ENCODE data around the gene PODNL1.
"Not testable (repeated sequence)": the region's sequence is repeated elsewhere in the genome, so short reads cannot be mapped to it uniquely, and the experiment has no call there.

PODNL1 gene

GRCh38 chr19:13976446-13976845 is 38.2 kb upstream of the PODNL1 start:
- DNase-seq = no peak
- in situ Hi-C loops (cut with HindIII; ENCODE audit: low pct_ligation_motif_present, low sequenced_read_pairs) = no loop called here
- Histone ChIP-seq H3K27me3 (replicated peaks) (no peaks in the 10 kb centered on the region), H3K27ac (no peak overlapping the region), H3K36me3 (replicated peaks) (peaks cover 2% of the 10 kb centered on the region), H3K4me3 (ENCODE audit: low read depth, low read length) (no peak overlapping the region)
- no peak for TF ChIP-seq CTCF (IDR thresholded peaks at IDR 0.05; ENCODE audit: low read depth, low read length, missing control alignments)

- in situ Hi-C loops (cut with HindIII; ENCODE audit: low pct_ligation_motif_present, low sequenced_read_pairs) = no loop called here
- no peak for TF ChIP-seq CTCF (IDR thresholded peaks at IDR 0.05; ENCODE audit: low read depth, low read length, missing control alignments)
- no peak for DNase-seq
- peaks cover 2% of the 10 kb centered on the region for H3K36me3 ChIP-seq (replicated peaks)
- no peaks in the 10 kb centered on the region for H3K27me3 ChIP-seq (replicated peaks)
- H3K27ac ChIP-seq = no peak overlapping the region
- no peak overlapping the region for H3K4me3 ChIP-seq (ENCODE audit: low read depth, low read length)
Measured at GRCh38 chr19:13975870-13976269, 37.7 kb upstream of the PODNL1 start.

GRCh38 chr19:13974073-13974472 is 35.9 kb upstream of the PODNL1 start:
- in situ Hi-C loops (cut with HindIII; ENCODE audit: low pct_ligation_motif_present, low sequenced_read_pairs) = no loop called here
- Histone ChIP-seq H3K27ac (no peak overlapping the region), H3K4me3 (ENCODE audit: low read depth, low read length) (no peak overlapping the region), H3K27me3 (replicated peaks) (no peaks in the 10 kb centered on the region), H3K36me3 (replicated peaks) (peaks cover 3% of the 10 kb centered on the region)
- no peak for DNase-seq
- TF ChIP-seq CTCF (IDR thresholded peaks at IDR 0.05; ENCODE audit: low read depth, low read length, missing control alignments) = no peak

- in situ Hi-C loops (cut with HindIII; ENCODE audit: low pct_ligation_motif_present, low sequenced_read_pairs); H3K4me3 ChIP-seq (ENCODE audit: low read depth, low read length); H3K27ac ChIP-seq; DNase-seq; H3K27me3 ChIP-seq (replicated peaks); H3K36me3 ChIP-seq (replicated peaks): not testable (repeated sequence)
Measured at GRCh38 chr19:13973479-13973878, 35.3 kb upstream of the PODNL1 start.

GRCh38 chr19:13972368-13973155 is 34.3 kb upstream of the PODNL1 start:
- no peak overlapping the region for H3K27ac ChIP-seq
- peaks cover 15% of the 10 kb centered on the region for H3K36me3 ChIP-seq (replicated peaks)
- no peak for TF ChIP-seq CTCF (IDR thresholded peaks at IDR 0.05; ENCODE audit: low read depth, low read length, missing control alignments)
- no peak overlapping the region for H3K4me3 ChIP-seq (ENCODE audit: low read depth, low read length)
- DNase-seq = no peak
- H3K27me3 ChIP-seq (replicated peaks) = no peaks in the 10 kb centered on the region
- in situ Hi-C loops (cut with HindIII; ENCODE audit: low pct_ligation_motif_present, low sequenced_read_pairs) = no loop called here

- H3K27me3 ChIP-seq (replicated peaks); H3K4me3 ChIP-seq (ENCODE audit: low read depth, low read length); DNase-seq; H3K27ac ChIP-seq; in situ Hi-C loops (cut with HindIII; ENCODE audit: low pct_ligation_motif_present, low sequenced_read_pairs): not testable (repeated sequence)
- H3K36me3 ChIP-seq (replicated peaks) = peaks cover 16% of the 10 kb centered on the region
Measured at GRCh38 chr19:13971868-13972267, 33.7 kb upstream of the PODNL1 start.

- no peak for TF ChIP-seq CTCF (IDR thresholded peaks at IDR 0.05; ENCODE audit: low read depth, low read length, missing control alignments)
- peaks cover 31% of the 10 kb centered on the region for H3K36me3 ChIP-seq (replicated peaks)
Measured at GRCh38 chr19:13969897-13970296, 31.7 kb upstream of the PODNL1 start.

More at GRCh38 chr19:13969897-13970296, 31.7 kb upstream of the PODNL1 start:
- in situ Hi-C loops (cut with HindIII; ENCODE audit: low pct_ligation_motif_present, low sequenced_read_pairs) = no loop called here
- no peak for DNase-seq
- no peaks in the 10 kb centered on the region for H3K27me3 ChIP-seq (replicated peaks)
- no peak overlapping the region for H3K4me3 ChIP-seq (ENCODE audit: low read depth, low read length)
- no peak overlapping the region for H3K27ac ChIP-seq
